Panc1 (cell line): ENCODE measurements around the gene DIP2C. TPM values are rescaled to one million over a fixed set of nuclear protein-coding genes. Genes with fewer than 3 reads are reported as not detected.

ENCODE experiments used
- ATAC-seq: fragments of 200-7000 bp; cut with Tn5 transposase; 2 replicates; pipeline ENCODE4 v1.9.1; 2020; ENCODE audit warnings: mild to moderate bottlenecking, moderate library complexity
- BruUV-seq: library from RNA; stranded (reverse); fragments of 400-500 nt; replicated peaks from 2 replicates; lab custom pipeline; 2021; lab: Mats Ljungman, UMichigan
- CTCF ChIA-PET: fragments of 300-600 bp; sonication (Branson Sonifier 250); formaldehyde crosslinking; loops from one replicate; lab custom pipeline; 2022; ENCODE audit warnings: antibody characterized with exemption; lab: Charles Lee
- POLR2A ChIA-PET: fragments of 300-600 bp; sonication (Branson Sonifier 250); formaldehyde crosslinking; loops from one replicate; lab custom pipeline; 2022; ENCODE audit warnings: antibody characterized with exemption; lab: Charles Lee
- DNase-seq: peaks from one replicate; pipeline ENCODE4 v3.0.0-alpha.2; 2010; ENCODE audit warnings: low read depth, low spot score
- H3K27ac ChIP-seq: 2 replicates; pipeline ENCODE4 v1.5.1; 2011; ENCODE audit warnings: mild to moderate bottlenecking, low read length, inconsistent platforms
- H3K27me3 ChIP-seq: fragments of 200-500 bp; sonication (Bioruptor generic); 2 replicates; pipeline ENCODE4 v1.6.0; 2014; ENCODE audit warnings: low read length, inconsistent platforms; ENCODE audit not compliant: control insufficient read depth, insufficient read depth
- H3K36me3 ChIP-seq: fragments of 200-500 bp; sonication (Bioruptor generic); 2 replicates; pipeline ENCODE4 v1.5.1; 2014; ENCODE audit warnings: inconsistent platforms, mild to moderate bottlenecking, low read length, moderate library complexity; ENCODE audit not compliant: control insufficient read depth, insufficient read depth
- H3K4me1 ChIP-seq: 2 replicates; pipeline ENCODE4 v1.5.1; 2011; ENCODE audit warnings: inconsistent platforms, mild to moderate bottlenecking, low read length, moderate library complexity; ENCODE audit not compliant: control insufficient read depth, insufficient read depth
- H3K4me3 ChIP-seq, 2 experiments: 2 replicates each; pipeline ENCODE4 v1.5.1; 2011 to 2012; ENCODE audit warnings: low read depth in 2 of 2, low read length in 2 of 2, mild to moderate bottlenecking in 2 of 2, inconsistent platforms in 1 of 2, moderate library complexity in 1 of 2
- H3K9me3 ChIP-seq: fragments of 200-500 bp; sonication (Bioruptor generic); 2 replicates; pipeline ENCODE4 v1.5.1; 2014; ENCODE audit warnings: low read depth, mild to moderate bottlenecking, inconsistent platforms, low read length, moderate library complexity; ENCODE audit not compliant: control insufficient read depth, insufficient read depth
- POLR2AphosphoS5 ChIP-seq: IDR thresholded peaks from 2 replicates; pipeline ENCODE4 v1.6.1; 2012; ENCODE audit warnings: mild to moderate bottlenecking, low read depth, low read length, moderate library complexity
- REST ChIP-seq, 2 experiments: IDR thresholded peaks; 2 replicates each; pipeline ENCODE4 v1.6.1; 2011 to 2012; ENCODE audit warnings: low read depth in 2 of 2, control low read depth in 1 of 2, low read length in 1 of 2, mild to moderate bottlenecking in 1 of 2, moderate library complexity in 1 of 2; ENCODE audit not compliant: insufficient read depth in 1 of 2
- SIN3A ChIP-seq: IDR thresholded peaks from 2 replicates; pipeline ENCODE4 v1.6.1; 2012; ENCODE audit warnings: low read depth, mild to moderate bottlenecking, low read length, moderate library complexity, borderline replicate concordance; ENCODE audit not compliant: insufficient read depth
- TCF7L2 ChIP-seq: IDR thresholded peaks from 2 replicates; pipeline ENCODE4 v1.6.1; 2011; ENCODE audit warnings: mild to moderate bottlenecking, low read depth, low read length, inconsistent platforms
- in situ Hi-C: cut with HindIII; loops from 2 replicates; pipeline ENCODE4 v1.10.0; 2016; ENCODE audit warnings: low sequenced_read_pairs, low pct_unique_long_range_greater_than_20kb
- intact Hi-C: fragments of 100-400 bp; cut with micrococcal nuclease; formaldehyde crosslinking; loops from one replicate; pipeline ENCODE4 v1.10.0; 2022; ENCODE audit not compliant: unreplicated experiment
- total RNA-seq: library from RNA; stranded (reverse); gene quantifications from one replicate; pipeline ENCODE4 v1.2.1, GENCODE V29; 2021; ENCODE audit not compliant: unreplicated experiment
- TF ChIP-seq, protein P1 (sequence below): fragments of 450-650 bp; IDR thresholded peaks from 2 replicates; pipeline ENCODE4 v1.5.1; 2017; ENCODE audit warnings: mild to moderate bottlenecking

The DIP2C gene
- total RNA-seq, 1 experiment from 2014 or later = 13.2 TPM

- Histone ChIP-seq H3K36me3 (no peaks in the 10 kb centered on the region), H3K27me3 (no peaks in the 10 kb centered on the region), H3K27ac (no peak overlapping the region), H3K9me3 (no peaks in the 10 kb centered on the region), H3K4me3 (no peak overlapping the region), H3K4me1 (no peaks in the 10 kb centered on the region; the same call in 1 of the 2 replicates)
- ATAC-seq = no peak
- TF ChIP-seq, protein P1, sequence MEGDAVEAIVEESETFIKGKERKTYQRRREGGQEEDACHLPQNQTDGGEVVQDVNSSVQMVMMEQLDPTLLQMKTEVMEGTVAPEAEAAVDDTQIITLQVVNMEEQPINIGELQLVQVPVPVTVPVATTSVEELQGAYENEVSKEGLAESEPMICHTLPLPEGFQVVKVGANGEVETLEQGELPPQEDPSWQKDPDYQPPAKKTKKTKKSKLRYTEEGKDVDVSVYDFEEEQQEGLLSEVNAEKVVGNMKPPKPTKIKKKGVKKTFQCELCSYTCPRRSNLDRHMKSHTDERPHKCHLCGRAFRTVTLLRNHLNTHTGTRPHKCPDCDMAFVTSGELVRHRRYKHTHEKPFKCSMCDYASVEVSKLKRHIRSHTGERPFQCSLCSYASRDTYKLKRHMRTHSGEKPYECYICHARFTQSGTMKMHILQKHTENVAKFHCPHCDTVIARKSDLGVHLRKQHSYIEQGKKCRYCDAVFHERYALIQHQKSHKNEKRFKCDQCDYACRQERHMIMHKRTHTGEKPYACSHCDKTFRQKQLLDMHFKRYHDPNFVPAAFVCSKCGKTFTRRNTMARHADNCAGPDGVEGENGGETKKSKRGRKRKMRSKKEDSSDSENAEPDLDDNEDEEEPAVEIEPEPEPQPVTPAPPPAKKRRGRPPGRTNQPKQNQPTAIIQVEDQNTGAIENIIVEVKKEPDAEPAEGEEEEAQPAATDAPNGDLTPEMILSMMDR = no peak
- TF ChIP-seq TCF7L2 = no peak
- CTCF ChIA-PET = no interaction called here
- POLR2A ChIA-PET = no interaction called here
- no peak for DNase-seq
- intact Hi-C loops (no loop called here), in situ Hi-C loops (no loop called here)
- BruUV-seq = no TSS peak
Measured at GRCh38 chr10:481628-482027, 207.8 kb downstream of the DIP2C start.

DNA sequence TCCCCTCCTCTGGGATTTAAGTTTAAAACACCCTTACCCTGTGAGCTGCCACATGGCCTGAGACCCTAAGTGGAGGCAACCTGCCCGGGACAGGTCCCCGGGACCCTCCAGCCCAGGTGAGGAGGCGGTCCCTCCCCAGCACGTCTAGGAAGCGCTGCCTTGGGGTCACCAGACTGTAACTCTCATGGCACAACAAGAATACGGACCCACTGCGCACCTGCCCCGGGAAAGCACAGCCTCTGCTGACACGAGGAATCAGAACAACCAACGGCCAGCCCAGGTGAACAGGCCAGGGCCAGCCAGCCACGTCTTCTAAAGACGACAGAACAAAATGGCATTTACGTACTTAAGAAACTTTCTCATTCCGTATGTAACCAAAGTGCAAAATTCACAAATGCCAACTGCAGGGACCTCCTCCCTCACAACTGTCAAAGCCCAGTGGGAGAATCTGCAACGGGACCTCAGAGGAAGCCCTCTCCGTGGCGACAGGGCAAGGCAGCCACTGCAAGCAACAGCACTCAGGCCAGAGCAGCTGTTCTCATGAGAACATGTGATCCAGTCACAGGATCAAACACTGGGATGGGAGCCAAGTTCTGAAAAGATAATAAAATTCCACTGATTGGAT is 208.4 kb downstream of the DIP2C start:
- no peaks in the 10 kb centered on the region for H3K36me3 ChIP-seq
- no TSS peak for BruUV-seq
- H3K27ac ChIP-seq = no peak overlapping the region
- intact Hi-C loops (no loop called here), in situ Hi-C loops (no loop called here)
- no peaks in the 10 kb centered on the region; the same call in 1 of the 2 replicates for H3K4me1 ChIP-seq
- H3K9me3 ChIP-seq = no peaks in the 10 kb centered on the region
- CTCF ChIA-PET = no interaction called here
- DNase-seq = no peak
- TF ChIP-seq REST (IDR thresholded peaks at IDR 0.05; ENCODE audit: insufficient read depth in 1 of 2, low read depth in 2 of 2, low read length in 1 of 2) = no peak
- no peak for TF ChIP-seq TCF7L2
- TF ChIP-seq POLR2AphosphoS5 = no peak
- TF ChIP-seq SIN3A = no peak
- TF ChIP-seq, protein P1 = no peak
- ATAC-seq = no peak
- POLR2A ChIA-PET = no interaction called here
- no peak overlapping the region for H3K4me3 ChIP-seq
- H3K27me3 ChIP-seq = no peaks in the 10 kb centered on the region
